Measurements from ENCODE around the gene PLG. TPM values are rescaled to one million over a fixed set of nuclear protein-coding genes. Genes with fewer than 3 reads are reported as not detected.
"Not testable (repeated sequence)": the region's sequence is repeated elsewhere in the genome, so short reads cannot be mapped to it uniquely, and the experiment has no call there.

PLG gene
- total RNA-seq, 2 donors from 2014 or later, result 0.17 TPM; not detected in 1

- intact Hi-C loops (cut with DNase I), result no loop called here
These were observed 34.2 kb upstream of the PLG start for GRCh38 chr6:160667639-160668481.

GRCh38 chr6:160668589-160668988, 33.5 kb upstream of the PLG start:
- 79% methylated on average over 2 of the region's 2 CpGs for WGBS
- Histone ChIP-seq H3K36me3 (no peaks in the 10 kb centered on the region), H3K27ac (no peak overlapping the region), H3K4me3 (no peak overlapping the region), H3K9me3 (no peaks in the 10 kb centered on the region), H3K27me3 (replicated peaks; ENCODE audit: insufficient read depth) (no peaks in the 10 kb centered on the region), H3K4me1 (replicated peaks) (no peaks in the 10 kb centered on the region)
- DNase-seq (ENCODE audit: low spot score), result no peak
- TF ChIP-seq CTCF (IDR thresholded peaks at IDR 0.05), result no peak
- TF ChIP-seq POLR2AphosphoS5 (IDR thresholded peaks at IDR 0.05), result no peak
- intact Hi-C loops (cut with DNase I), result no loop called here

More at GRCh38 chr6:160667639-160668481, 34.2 kb upstream of the PLG start:
- H3K4me3 ChIP-seq, result no peak overlapping the region
- H3K27me3 ChIP-seq (replicated peaks; ENCODE audit: insufficient read depth), result no peaks in the 10 kb centered on the region
- H3K36me3 ChIP-seq, result no peaks in the 10 kb centered on the region
- DNase-seq (ENCODE audit: low spot score), result peak; percentile 23
- no peaks in the 10 kb centered on the region for H3K9me3 ChIP-seq
- TF ChIP-seq CTCF (IDR thresholded peaks at IDR 0.05) (peak in 3 of 4 experiments; percentile 38 to 42 (median 39)), POLR2AphosphoS5 (IDR thresholded peaks at IDR 0.05) (no peak)
- no peak overlapping the region for H3K27ac ChIP-seq
- WGBS, result 37% methylated on average over 9 of the region's 9 CpGs
- H3K4me1 ChIP-seq (replicated peaks), result no peaks in the 10 kb centered on the region

GRCh38 chr6:160676418-160676817, 25.6 kb upstream of the PLG start:
- 93% methylated on average over 5 of the region's 5 CpGs for WGBS
- H3K9me3 ChIP-seq; DNase-seq (ENCODE audit: low spot score); H3K27ac ChIP-seq; intact Hi-C loops (cut with DNase I); H3K4me3 ChIP-seq; H3K27me3 ChIP-seq (replicated peaks; ENCODE audit: insufficient read depth); H3K36me3 ChIP-seq; H3K4me1 ChIP-seq (replicated peaks): not testable (repeated sequence)

- Histone ChIP-seq H3K27me3 (replicated peaks; ENCODE audit: insufficient read depth) (no peaks in the 10 kb centered on the region), H3K27ac (no peak overlapping the region), H3K9me3 (no peaks in the 10 kb centered on the region), H3K4me3 (no peak overlapping the region), H3K36me3 (no peaks in the 10 kb centered on the region), H3K4me1 (replicated peaks) (no peaks in the 10 kb centered on the region)
- TF ChIP-seq POLR2AphosphoS5 (IDR thresholded peaks at IDR 0.05) (no peak), CTCF (IDR thresholded peaks at IDR 0.05) (no peak), POLR2A (IDR thresholded peaks at IDR 0.05) (no peak)
- no peak for DNase-seq (ENCODE audit: low spot score)
- intact Hi-C loops (cut with DNase I), result no loop called here
- 59% methylated on average over 4 of the region's 4 CpGs for WGBS
These were observed 23.8 kb upstream of the PLG start for GRCh38 chr6:160678230-160678629.

GRCh38 chr6:160678744-160679401, 23.2 kb upstream of the PLG start:
- TF ChIP-seq POLR2AphosphoS5 (IDR thresholded peaks at IDR 0.05), result no peak
- TF ChIP-seq CTCF (IDR thresholded peaks at IDR 0.05), result no peak
- no peak for TF ChIP-seq POLR2A (IDR thresholded peaks at IDR 0.05)
- WGBS, result 7% methylated on average over 41 of the region's 42 CpGs
- intact Hi-C loops (cut with DNase I), result no loop called here
- H3K27ac ChIP-seq, result no peak overlapping the region
- no peaks in the 10 kb centered on the region for H3K36me3 ChIP-seq
- H3K4me1 ChIP-seq (replicated peaks), result no peaks in the 10 kb centered on the region
- no peaks in the 10 kb centered on the region for H3K9me3 ChIP-seq
- peak overlapping the region; percentile 19 to 27 for H3K4me3 ChIP-seq
- H3K27me3 ChIP-seq (replicated peaks; ENCODE audit: insufficient read depth), result no peaks in the 10 kb centered on the region
- no peak for DNase-seq (ENCODE audit: low spot score)

Measured in prostate gland (tissue), 2 donors.